Measurements from ENCODE around the gene FNBP1. TPM values are rescaled to one million over a fixed set of nuclear protein-coding genes. Genes with fewer than 3 reads are reported as not detected.
"Not testable (repeated sequence)": the region's sequence is repeated elsewhere in the genome, so short reads cannot be mapped to it uniquely, and the experiment has no call there.

The FNBP1 gene
- total and polyA plus RNA-seq, 4 donors: 16.0 to 94.3 (median 29.5) TPM

- Histone ChIP-seq H3K4me3 (no peak overlapping the region), H3K36me3 (ENCODE audit: control insufficient read depth in 4 of 4, insufficient read depth in 4 of 4, low read length in 4 of 4) (no peaks in the 10 kb centered on the region), H3K9me3 (ENCODE audit: control insufficient read depth in 4 of 4, insufficient read depth in 3 of 4, low read length in 3 of 4) (peaks cover 0 to 2% (median 0%) of the 10 kb centered on the region in 4 donors), H3K9ac (ENCODE audit: insufficient read depth in 1 of 2, low read length in 2 of 2) (no peak overlapping the region), H3K27ac (ENCODE audit: low read depth in 1 of 2, low read length in 1 of 2) (no peak overlapping the region), H3K4me1 (ENCODE audit: control insufficient read depth in 5 of 5, insufficient read depth in 5 of 5, low read length in 5 of 5) (peaks cover 0 to 4% (median 2%) of the 10 kb centered on the region in 5 donors), H3K27me3 (ENCODE audit: control insufficient read depth in 3 of 3, insufficient read depth in 3 of 3, low read length in 2 of 3) (no peaks in the 10 kb centered on the region)
- WGBS, 2 donors: 58 to 81% methylated on average over 2 of the region's 2 CpGs
- TF ChIP-seq CTCF (IDR thresholded peaks at IDR 0.05; ENCODE audit: control extremely low read depth, extremely low read depth): no peak
- ATAC-seq (ENCODE audit: insufficient read depth, low FRiP score) (no peak), DNase-seq (no peak)
Observed at GRCh38 chr9:130021123-130021522, 21.9 kb downstream of the FNBP1 start.

GRCh38 chr9:130020618-130021017 is 22.4 kb downstream of the FNBP1 start:
- TF ChIP-seq CTCF (IDR thresholded peaks at IDR 0.05; ENCODE audit: control extremely low read depth, extremely low read depth): no peak
- no peak for ATAC-seq (ENCODE audit: insufficient read depth, low FRiP score)
- Histone ChIP-seq H3K9ac (ENCODE audit: insufficient read depth in 1 of 2, low read length in 2 of 2) (no peak overlapping the region), H3K27me3 (ENCODE audit: control insufficient read depth in 3 of 3, insufficient read depth in 3 of 3, low read length in 2 of 3) (no peaks in the 10 kb centered on the region), H3K4me1 (ENCODE audit: control insufficient read depth in 5 of 5, insufficient read depth in 5 of 5, low read length in 5 of 5) (peaks cover 0 to 4% (median 2%) of the 10 kb centered on the region in 5 donors), H3K36me3 (ENCODE audit: control insufficient read depth in 4 of 4, insufficient read depth in 4 of 4, low read length in 4 of 4) (no peaks in the 10 kb centered on the region), H3K27ac (ENCODE audit: low read depth in 1 of 2, low read length in 1 of 2) (no peak overlapping the region), H3K9me3 (ENCODE audit: control insufficient read depth in 4 of 4, insufficient read depth in 3 of 4, low read length in 3 of 4) (peaks cover 0 to 4% (median 0%) of the 10 kb centered on the region in 4 donors), H3K4me3 (no peak overlapping the region)
- WGBS, 2 donors: 64 to 69% methylated on average over 7 of the region's 7 CpGs
- no peak for DNase-seq

GRCh38 chr9:130018265-130018664 is 24.7 kb downstream of the FNBP1 start:
- H3K9ac ChIP-seq (ENCODE audit: insufficient read depth in 1 of 2, low read length in 2 of 2): no peak overlapping the region
- ATAC-seq (ENCODE audit: insufficient read depth, low FRiP score): no peak
- H3K4me1 ChIP-seq (ENCODE audit: control insufficient read depth in 5 of 5, insufficient read depth in 5 of 5, low read length in 5 of 5): peaks cover 0 to 2% (median 0%) of the 10 kb centered on the region in 5 donors
- H3K4me3 ChIP-seq: no peak overlapping the region
- WGBS, 2 donors: 87 to 93% methylated on average over 4 of the region's 4 CpGs
- H3K9me3 ChIP-seq (ENCODE audit: control insufficient read depth in 4 of 4, insufficient read depth in 3 of 4, low read length in 3 of 4): peaks cover 0 to 4% (median 0%) of the 10 kb centered on the region in 4 donors
- H3K27ac ChIP-seq (ENCODE audit: low read depth in 1 of 2, low read length in 1 of 2): no peak overlapping the region
- no peak for DNase-seq
- no peaks in the 10 kb centered on the region for H3K36me3 ChIP-seq (ENCODE audit: control insufficient read depth in 4 of 4, insufficient read depth in 4 of 4, low read length in 4 of 4)
- no peaks in the 10 kb centered on the region for H3K27me3 ChIP-seq (ENCODE audit: control insufficient read depth in 3 of 3, insufficient read depth in 3 of 3, low read length in 2 of 3)
- TF ChIP-seq CTCF (IDR thresholded peaks at IDR 0.05; ENCODE audit: control extremely low read depth, extremely low read depth): no peak

- H3K4me1 ChIP-seq (ENCODE audit: control insufficient read depth in 5 of 5, insufficient read depth in 5 of 5, low read length in 5 of 5); H3K9me3 ChIP-seq (ENCODE audit: control insufficient read depth in 4 of 4, insufficient read depth in 3 of 4, low read length in 3 of 4); H3K36me3 ChIP-seq (ENCODE audit: control insufficient read depth in 4 of 4, insufficient read depth in 4 of 4, low read length in 4 of 4); H3K4me3 ChIP-seq; H3K9ac ChIP-seq (ENCODE audit: insufficient read depth in 1 of 2, low read length in 2 of 2); H3K27me3 ChIP-seq (ENCODE audit: control insufficient read depth in 3 of 3, insufficient read depth in 3 of 3, low read length in 2 of 3); DNase-seq; H3K27ac ChIP-seq (ENCODE audit: low read depth in 1 of 2, low read length in 1 of 2); ATAC-seq (ENCODE audit: insufficient read depth, low FRiP score): not testable (repeated sequence)
- WGBS, 2 donors: 94% methylated on average over 8 of the region's 8 CpGs
Observed at GRCh38 chr9:130017510-130017909, 25.5 kb downstream of the FNBP1 start.
